Left renal pelvis (tissue), 4 donors: ENCODE results near the gene IL15. TPM values are rescaled to one million over a fixed set of nuclear protein-coding genes. Genes with fewer than 3 reads are reported as not detected.

ENCODE experiments used
- DNase-seq, 4 donors: peaks; one replicate each; pipeline ENCODE4 v3.0.0-alpha.2; 2013; ENCODE audit warnings: low read depth in 4 of 4, low spot score in 3 of 4
- polyA plus RNA-seq, 4 donors: library from polyadenylated mRNA; unstranded; fragments of 120-200 nt; gene quantifications; one replicate each; pipeline ENCODE4 v1.2.1, GENCODE V29; 2013; ENCODE audit not compliant: insufficient read length in 4 of 4

Gene IL15
- polyA plus RNA-seq, 4 donors, result 0.96 to 2.4 (median 1.9) TPM

- no peak for DNase-seq
Observed at GRCh38 chr4:141761926-141762325, 125.5 kb downstream of the IL15 start.

GRCh38 chr4:141763374-141763773, 127.0 kb downstream of the IL15 start:
- DNase-seq, result no peak

GRCh38 chr4:141768954-141769353, 132.6 kb downstream of the IL15 start:
- no peak for DNase-seq

GRCh38 chr4:141771889-141772830, 135.8 kb downstream of the IL15 start:
- no peak for DNase-seq

- no peak for DNase-seq
Observed at GRCh38 chr4:141772838-141773237, 136.5 kb downstream of the IL15 start.

GRCh38 chr4:141782205-141782604, 145.8 kb downstream of the IL15 start:
- DNase-seq, result no peak
